ENCODE measurements around the gene CRTAC1. TPM values are rescaled to one million over a fixed set of nuclear protein-coding genes. Genes with fewer than 3 reads are reported as not detected.

Gene CRTAC1, protein sequence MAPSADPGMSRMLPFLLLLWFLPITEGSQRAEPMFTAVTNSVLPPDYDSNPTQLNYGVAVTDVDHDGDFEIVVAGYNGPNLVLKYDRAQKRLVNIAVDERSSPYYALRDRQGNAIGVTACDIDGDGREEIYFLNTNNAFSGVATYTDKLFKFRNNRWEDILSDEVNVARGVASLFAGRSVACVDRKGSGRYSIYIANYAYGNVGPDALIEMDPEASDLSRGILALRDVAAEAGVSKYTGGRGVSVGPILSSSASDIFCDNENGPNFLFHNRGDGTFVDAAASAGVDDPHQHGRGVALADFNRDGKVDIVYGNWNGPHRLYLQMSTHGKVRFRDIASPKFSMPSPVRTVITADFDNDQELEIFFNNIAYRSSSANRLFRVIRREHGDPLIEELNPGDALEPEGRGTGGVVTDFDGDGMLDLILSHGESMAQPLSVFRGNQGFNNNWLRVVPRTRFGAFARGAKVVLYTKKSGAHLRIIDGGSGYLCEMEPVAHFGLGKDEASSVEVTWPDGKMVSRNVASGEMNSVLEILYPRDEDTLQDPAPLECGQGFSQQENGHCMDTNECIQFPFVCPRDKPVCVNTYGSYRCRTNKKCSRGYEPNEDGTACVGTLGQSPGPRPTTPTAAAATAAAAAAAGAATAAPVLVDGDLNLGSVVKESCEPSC
- under 0.01 and 0.28 TPM in 2 replicates for total RNA-seq

DNA sequence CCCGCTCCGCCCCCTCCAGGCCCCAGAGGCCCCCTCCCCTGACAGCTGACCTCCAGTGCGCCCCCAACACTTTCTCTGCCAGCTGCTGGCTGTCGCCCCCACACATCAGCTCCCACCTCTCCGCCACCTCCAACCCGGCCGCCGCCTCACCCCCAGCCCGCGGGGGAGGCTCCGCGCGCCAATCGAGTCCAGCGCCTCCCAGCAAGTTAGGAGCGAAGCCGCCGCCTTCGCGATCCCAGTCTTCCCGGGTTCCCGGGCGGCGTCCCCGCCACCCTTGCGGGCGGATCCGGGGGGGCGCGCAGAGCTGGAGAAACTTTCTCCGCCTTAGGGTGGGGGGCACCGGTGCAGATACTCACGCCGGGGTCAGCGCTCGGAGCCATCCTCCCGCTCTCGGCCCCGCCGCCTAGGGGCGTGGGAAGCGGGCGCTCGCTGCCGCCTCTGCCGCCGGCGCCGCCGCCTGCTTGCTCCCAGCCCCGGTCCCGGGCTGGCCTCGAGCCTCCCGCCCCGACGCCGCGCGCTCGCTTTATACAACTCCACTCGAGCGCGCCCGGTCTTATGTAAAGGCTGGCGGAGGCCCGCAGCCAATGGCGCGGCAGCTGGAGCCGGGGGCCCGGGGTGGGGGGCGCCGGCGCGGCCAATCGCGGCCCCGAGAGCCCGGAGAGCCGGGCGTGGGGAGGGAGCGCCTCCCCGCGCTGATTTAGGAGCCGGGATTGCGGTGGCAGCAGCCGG lies at the start of gene CRTAC1:
TSS of gene CRTAC1 (minus strand) at position 529 of the 729 bp plus-strand sequence. CDS start at position 380, 149 bp downstream.

DNA sequence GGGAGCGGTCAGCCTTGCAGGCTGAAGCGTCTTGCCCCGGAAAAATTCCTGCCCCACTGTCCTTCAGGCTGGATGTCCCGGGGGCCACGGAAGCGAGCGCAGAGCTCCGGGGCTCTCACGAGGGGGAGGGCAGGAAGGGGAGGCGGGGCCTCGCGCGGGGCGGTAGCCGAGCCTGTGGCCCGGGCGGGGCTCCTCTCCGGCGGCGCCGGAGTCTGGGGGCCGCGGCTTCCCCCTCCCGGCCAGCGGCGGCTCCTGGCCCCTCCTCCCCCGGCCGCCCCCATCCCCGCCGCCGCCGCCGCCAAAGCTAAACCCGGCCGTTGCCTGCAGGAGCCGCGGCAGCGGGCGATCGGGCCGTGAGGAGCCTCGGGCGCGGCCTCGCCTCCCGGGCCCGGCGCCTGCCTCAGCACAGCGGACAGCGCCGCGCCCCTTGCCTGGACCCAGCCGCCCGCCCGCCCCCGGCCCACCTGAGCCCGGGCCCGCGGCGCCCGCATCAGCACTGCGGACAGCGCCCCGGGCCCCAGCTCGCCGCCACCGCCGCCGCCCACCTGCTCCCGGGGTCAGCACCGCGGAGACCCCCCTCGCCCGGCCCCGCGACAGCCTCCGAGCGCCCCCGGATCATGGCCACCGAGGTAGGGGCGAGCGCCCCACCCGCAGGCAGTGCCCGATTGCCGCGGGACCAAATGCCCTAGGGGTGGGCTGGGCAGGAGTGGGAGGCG lies 180.6 kb downstream of the CRTAC1 start, which contains the start of gene GOLGA7B:
TSS of gene GOLGA7B (plus strand) at position 157 of the 716 bp plus-strand sequence. CDS start at position 618, 461 bp downstream.

Other genes with a start within 250 kb of the CRTAC1 start
- gene GOLGA7B, start 180.8 kb downstream of the CRTAC1 start, total RNA-seq: under 0.01 TPM in 1 of 2 replicates, not detected in the other
- gene R3HCC1L, start 104.0 kb upstream of the CRTAC1 start, total RNA-seq: 12.5 and 13.5 TPM in 2 replicates
- 46.8 and 192 TPM in 2 replicates for gene LOXL4, start 237.6 kb upstream of the CRTAC1 start, total RNA-seq